ENCODE data around the gene LRRC3C.
"Not testable (repeated sequence)": the region's sequence is repeated elsewhere in the genome, so short reads cannot be mapped to it uniquely, and the experiment has no call there.

LRRC3C gene

GRCh38 chr17:39928858-39929645 lies 1.5 kb downstream of the LRRC3C start:
- TF ChIP-seq POLR2A (IDR thresholded peaks at IDR 0.05; ENCODE audit: low read length): no peak
- no peak for TF ChIP-seq GATA1 (IDR thresholded peaks at IDR 0.05; ENCODE audit: low read depth, low read length)
- peak; percentile 57 to 68 for DNase-seq

- no peak for DNase-seq
- TF ChIP-seq GATA1 (IDR thresholded peaks at IDR 0.05; ENCODE audit: low read depth, low read length) (no peak), POLR2A (IDR thresholded peaks at IDR 0.05; ENCODE audit: low read length) (no peak)
These were observed 2.3 kb downstream of the LRRC3C start for GRCh38 chr17:39929646-39930407.

- DNase-seq: no peak
- TF ChIP-seq POLR2A (IDR thresholded peaks at IDR 0.05; ENCODE audit: low read length) (no peak), GATA1 (IDR thresholded peaks at IDR 0.05; ENCODE audit: low read depth, low read length) (no peak)
These were observed 6.4 kb downstream of the LRRC3C start for GRCh38 chr17:39933912-39934311.

- TF ChIP-seq POLR2A (IDR thresholded peaks at IDR 0.05; ENCODE audit: low read length) (no peak), GATA1 (IDR thresholded peaks at IDR 0.05; ENCODE audit: low read depth, low read length) (no peak)
- DNase-seq: no peak
These were observed 6.8 kb downstream of the LRRC3C start for GRCh38 chr17:39934324-39934723.

GRCh38 chr17:39935909-39936308 lies 8.4 kb downstream of the LRRC3C start:
- DNase-seq: no peak
- TF ChIP-seq GATA1 (IDR thresholded peaks at IDR 0.05; ENCODE audit: low read depth, low read length): no peak
- no peak for TF ChIP-seq POLR2A (IDR thresholded peaks at IDR 0.05; ENCODE audit: low read length)

GRCh38 chr17:39937447-39937846 lies 9.9 kb downstream of the LRRC3C start:
- TF ChIP-seq POLR2A (IDR thresholded peaks at IDR 0.05; ENCODE audit: low read length) (no peak), GATA1 (IDR thresholded peaks at IDR 0.05; ENCODE audit: low read depth, low read length) (no peak)
- no peak for DNase-seq

GRCh38 chr17:39938140-39938869 lies 10.8 kb downstream of the LRRC3C start:
- no peak for DNase-seq
- TF ChIP-seq GATA1 (IDR thresholded peaks at IDR 0.05; ENCODE audit: low read depth, low read length): no peak
- no peak for TF ChIP-seq POLR2A (IDR thresholded peaks at IDR 0.05; ENCODE audit: low read length)

- DNase-seq: no peak
- TF ChIP-seq POLR2A (IDR thresholded peaks at IDR 0.05; ENCODE audit: low read length): no peak
- no peak for TF ChIP-seq GATA1 (IDR thresholded peaks at IDR 0.05; ENCODE audit: low read depth, low read length)
These were observed 11.6 kb downstream of the LRRC3C start for GRCh38 chr17:39939106-39939505.

GRCh38 chr17:39939588-39940419 lies 12.3 kb downstream of the LRRC3C start:
- DNase-seq: peak; percentile 24 to 37
- TF ChIP-seq GATA1 (IDR thresholded peaks at IDR 0.05; ENCODE audit: low read depth, low read length) (no peak), POLR2A (IDR thresholded peaks at IDR 0.05; ENCODE audit: low read length) (no peak)

GRCh38 chr17:39943702-39944392 lies 16.3 kb downstream of the LRRC3C start:
- no peak for DNase-seq
- TF ChIP-seq GATA1 (IDR thresholded peaks at IDR 0.05; ENCODE audit: low read depth, low read length) (no peak), POLR2A (IDR thresholded peaks at IDR 0.05; ENCODE audit: low read length) (no peak)

GRCh38 chr17:39944393-39944711 lies 16.8 kb downstream of the LRRC3C start:
- DNase-seq: no peak
- TF ChIP-seq GATA1 (IDR thresholded peaks at IDR 0.05; ENCODE audit: low read depth, low read length) (no peak), POLR2A (IDR thresholded peaks at IDR 0.05; ENCODE audit: low read length) (no peak)

GRCh38 chr17:39946551-39947330 lies 19.2 kb downstream of the LRRC3C start:
- TF ChIP-seq GATA1 (IDR thresholded peaks at IDR 0.05; ENCODE audit: low read depth, low read length): no peak
- no peak for TF ChIP-seq POLR2A (IDR thresholded peaks at IDR 0.05; ENCODE audit: low read length)
- DNase-seq: no peak

GRCh38 chr17:39948489-39948828 lies 20.9 kb downstream of the LRRC3C start:
- not testable (repeated sequence) for DNase-seq

Measured in erythroblast (primary cell).